HEK293 (cell line): ENCODE measurements around the gene TFDP1.

Experiments used
- CTCF ChIA-PET: fragments of 350-600 bp; formaldehyde crosslinking; extraction: SDS; loops from one replicate; lab custom pipeline; 2021; ENCODE audit warnings: antibody characterized with exemption; lab: Yijun Ruan, JAX
- POLR2A ChIA-PET: fragments of 300-600 bp; formaldehyde crosslinking; extraction: SDS; loops from one replicate; lab custom pipeline; 2020; ENCODE audit warnings: antibody characterized with exemption, inconsistent platforms; lab: Yijun Ruan, JAX
- H3K27ac ChIP-seq: fragments of 200-500 bp; sonication (Bioruptor generic); 2 replicates; pipeline ENCODE4 v1.5.1; 2014; ENCODE audit warnings: low read depth, low read length, control low read depth, inconsistent platforms; ENCODE audit errors: extremely low read depth
- H3K36me3 ChIP-seq, 2 experiments: fragments of 200-500 bp in 1 of 2; sonication (Bioruptor generic) in 1 of 2; 1 replicate in 1 of 2; 2 replicates in 1 of 2; pipeline ENCODE4 v1.5.1; 2014 to 2017; ENCODE audit warnings: inconsistent platforms in 2 of 2, low read length in 2 of 2; ENCODE audit not compliant: control insufficient read depth in 2 of 2, insufficient read depth in 1 of 2
- H3K4me1 ChIP-seq: fragments of 200-500 bp; sonication (Bioruptor generic); 2 replicates; pipeline ENCODE4 v1.5.1; 2014; ENCODE audit warnings: mild to moderate bottlenecking, low read length, inconsistent platforms; ENCODE audit not compliant: control insufficient read depth, insufficient read depth
- H3K4me3 ChIP-seq: 2 replicates; pipeline ENCODE4 v1.5.1; 2011; ENCODE audit warnings: low read depth, mild to moderate bottlenecking, control low read depth, low read length, moderate library complexity
- H3K9me3 ChIP-seq: fragments of 200-500 bp; sonication (Bioruptor generic); 2 replicates; pipeline ENCODE4 v1.5.1; 2014; ENCODE audit warnings: low read depth, low read length, inconsistent platforms; ENCODE audit not compliant: control insufficient read depth, insufficient read depth
- FEZF1 ChIP-seq: fragments of 450-650 bp; formaldehyde crosslinking; IDR thresholded peaks from 2 replicates; pipeline ENCODE4 v1.5.1; 2016; ENCODE audit warnings: missing biosample characterization, missing genetic modification characterization
- HOXA7 ChIP-seq: sonication (generic); formaldehyde crosslinking; IDR thresholded peaks from 2 replicates; pipeline ENCODE4 v1.8.1; 2022; ENCODE audit warnings: missing genetic modification reagents, borderline replicate concordance
- SETDB1 ChIP-seq: IDR thresholded peaks from one replicate; pipeline ENCODE4 v1.6.1; 2017; ENCODE audit warnings: mild to moderate bottlenecking, low read length, moderate library complexity, mixed read lengths; ENCODE audit not compliant: insufficient read length
- WT1 ChIP-seq: fragments of 450-650 bp; formaldehyde crosslinking; IDR thresholded peaks from 2 replicates; pipeline ENCODE4 v1.5.1; 2016; ENCODE audit warnings: missing biosample characterization, missing genetic modification characterization
- ZBTB20 ChIP-seq: fragments of 450-650 bp; formaldehyde crosslinking; IDR thresholded peaks from 2 replicates; pipeline ENCODE4 v1.5.1; 2016; ENCODE audit warnings: missing biosample characterization, missing genetic modification characterization
- ZNF148 ChIP-seq: fragments of 450-650 bp; formaldehyde crosslinking; IDR thresholded peaks from 2 replicates; pipeline ENCODE4 v1.5.0; 2017; ENCODE audit warnings: missing biosample characterization, missing genetic modification characterization, borderline replicate concordance
- ZNF175 ChIP-seq: fragments of 450-650 bp; formaldehyde crosslinking; IDR thresholded peaks from 2 replicates; pipeline ENCODE4 v1.5.1; 2016; ENCODE audit warnings: missing biosample characterization, missing genetic modification characterization
- ZNF202 ChIP-seq: fragments of 450-650 bp; formaldehyde crosslinking; IDR thresholded peaks from 2 replicates; pipeline ENCODE4 v1.5.1; 2016; ENCODE audit warnings: missing biosample characterization, missing genetic modification characterization, borderline replicate concordance
- ZNF211 ChIP-seq: fragments of 450-650 bp; formaldehyde crosslinking; IDR thresholded peaks from 2 replicates; pipeline ENCODE4 v1.5.1; 2016; ENCODE audit warnings: low read depth, missing biosample characterization, missing genetic modification characterization
- ZNF292 ChIP-seq: fragments of 450-650 bp; formaldehyde crosslinking; IDR thresholded peaks from 2 replicates; pipeline ENCODE4 v1.5.1; 2016; ENCODE audit warnings: low read depth, missing biosample characterization, missing genetic modification characterization, borderline replicate concordance
- ZNF394 ChIP-seq: fragments of 450-650 bp; formaldehyde crosslinking; IDR thresholded peaks from 2 replicates; pipeline ENCODE4 v1.5.1; 2016; ENCODE audit warnings: missing biosample characterization, missing genetic modification characterization, mild to moderate bottlenecking, moderate library complexity, borderline replicate concordance
- ZNF404 ChIP-seq: fragments of 450-650 bp; formaldehyde crosslinking; IDR thresholded peaks from 2 replicates; pipeline ENCODE4 v1.5.1; 2017; ENCODE audit warnings: missing biosample characterization, missing genetic modification characterization
- ZNF837 ChIP-seq: fragments of 450-650 bp; formaldehyde crosslinking; IDR thresholded peaks from 2 replicates; pipeline ENCODE4 v1.5.1; 2016; ENCODE audit warnings: missing biosample characterization, missing genetic modification characterization
- TF ChIP-seq, protein P1 (sequence below): fragments of 450-650 bp; formaldehyde crosslinking; IDR thresholded peaks from 2 replicates; pipeline ENCODE4 v1.5.1; 2016; ENCODE audit warnings: missing biosample characterization, missing genetic modification characterization, low read depth
- TF ChIP-seq, protein P2 (sequence below): fragments of 450-650 bp; formaldehyde crosslinking; IDR thresholded peaks from 2 replicates; pipeline ENCODE4 v1.5.1; 2016; ENCODE audit warnings: missing biosample characterization, missing genetic modification characterization, low read depth

Gene TFDP1

DNA sequence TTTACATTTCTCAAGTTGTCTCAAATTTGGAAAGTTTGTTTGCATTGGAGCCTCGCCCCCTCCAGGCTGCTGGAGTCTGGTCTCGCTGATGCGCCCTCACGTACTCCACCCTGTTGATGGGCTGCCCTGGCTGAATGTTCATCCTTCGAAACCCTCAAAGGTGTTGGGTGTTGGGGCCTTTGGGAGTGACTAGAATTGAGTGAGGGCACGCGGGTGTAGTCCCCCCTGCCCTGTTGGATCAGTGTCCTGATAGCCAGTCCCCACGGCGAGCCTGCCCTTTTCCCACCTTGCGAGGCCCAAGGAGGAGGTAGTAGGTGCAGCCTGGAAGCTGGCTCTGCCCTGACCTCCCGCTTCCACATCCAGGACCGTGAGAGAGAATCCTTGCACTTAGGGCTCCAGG lies 14.8 kb downstream of the TFDP1 start:
- H3K36me3 ChIP-seq, result peaks cover 0 to 76% of the 10 kb centered on the region in 2 experiments; a peak in 2 of 3 replicates
- POLR2A ChIA-PET, result no interaction called here
- H3K27ac ChIP-seq, result no peak overlapping the region
- no peaks in the 10 kb centered on the region for H3K9me3 ChIP-seq
- TF ChIP-seq ZNF837 (tag by site-specific recombination), result no peak
- no peak for TF ChIP-seq FEZF1 (tag by site-specific recombination)
- no peak for TF ChIP-seq ZNF404 (tag by site-specific recombination)
- TF ChIP-seq ZNF211 (tag by site-specific recombination), result no peak
- TF ChIP-seq, protein P1, sequence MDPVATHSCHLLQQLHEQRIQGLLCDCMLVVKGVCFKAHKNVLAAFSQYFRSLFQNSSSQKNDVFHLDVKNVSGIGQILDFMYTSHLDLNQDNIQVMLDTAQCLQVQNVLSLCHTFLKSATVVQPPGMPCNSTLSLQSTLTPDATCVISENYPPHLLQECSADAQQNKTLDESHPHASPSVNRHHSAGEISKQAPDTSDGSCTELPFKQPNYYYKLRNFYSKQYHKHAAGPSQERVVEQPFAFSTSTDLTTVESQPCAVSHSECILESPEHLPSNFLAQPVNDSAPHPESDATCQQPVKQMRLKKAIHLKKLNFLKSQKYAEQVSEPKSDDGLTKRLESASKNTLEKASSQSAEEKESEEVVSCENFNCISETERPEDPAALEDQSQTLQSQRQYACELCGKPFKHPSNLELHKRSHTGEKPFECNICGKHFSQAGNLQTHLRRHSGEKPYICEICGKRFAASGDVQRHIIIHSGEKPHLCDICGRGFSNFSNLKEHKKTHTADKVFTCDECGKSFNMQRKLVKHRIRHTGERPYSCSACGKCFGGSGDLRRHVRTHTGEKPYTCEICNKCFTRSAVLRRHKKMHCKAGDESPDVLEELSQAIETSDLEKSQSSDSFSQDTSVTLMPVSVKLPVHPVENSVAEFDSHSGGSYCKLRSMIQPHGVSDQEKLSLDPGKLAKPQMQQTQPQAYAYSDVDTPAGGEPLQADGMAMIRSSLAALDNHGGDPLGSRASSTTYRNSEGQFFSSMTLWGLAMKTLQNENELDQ (tag by site-specific recombination), result no peak
- TF ChIP-seq ZBTB20 (tag by site-specific recombination), result no peak
- no peak for TF ChIP-seq ZNF202
- no peak for TF ChIP-seq ZNF292 (tag by site-specific recombination)
- no peak for TF ChIP-seq ZNF148
- TF ChIP-seq, protein P2, sequence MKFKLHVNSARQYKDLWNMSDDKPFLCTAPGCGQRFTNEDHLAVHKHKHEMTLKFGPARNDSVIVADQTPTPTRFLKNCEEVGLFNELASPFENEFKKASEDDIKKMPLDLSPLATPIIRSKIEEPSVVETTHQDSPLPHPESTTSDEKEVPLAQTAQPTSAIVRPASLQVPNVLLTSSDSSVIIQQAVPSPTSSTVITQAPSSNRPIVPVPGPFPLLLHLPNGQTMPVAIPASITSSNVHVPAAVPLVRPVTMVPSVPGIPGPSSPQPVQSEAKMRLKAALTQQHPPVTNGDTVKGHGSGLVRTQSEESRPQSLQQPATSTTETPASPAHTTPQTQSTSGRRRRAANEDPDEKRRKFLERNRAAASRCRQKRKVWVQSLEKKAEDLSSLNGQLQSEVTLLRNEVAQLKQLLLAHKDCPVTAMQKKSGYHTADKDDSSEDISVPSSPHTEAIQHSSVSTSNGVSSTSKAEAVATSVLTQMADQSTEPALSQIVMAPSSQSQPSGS, result no peak
- TF ChIP-seq, all 188 proteins: peak for 0
- CTCF ChIA-PET, result no interaction called here
- Histone ChIP-seq H3K4me1 (no peaks in the 10 kb centered on the region; the same call in 1 of the 2 replicates), H3K4me3 (no peak overlapping the region)

GRCh38 chr13:113601166-113602070 lies 16.9 kb downstream of the TFDP1 start:
- H3K27ac ChIP-seq, result no peak overlapping the region
- H3K9me3 ChIP-seq, result no peaks in the 10 kb centered on the region
- H3K4me3 ChIP-seq, result no peak overlapping the region
- CTCF ChIA-PET, result no interaction called here
- no peaks in the 10 kb centered on the region; the same call in 1 of the 2 replicates for H3K4me1 ChIP-seq
- H3K36me3 ChIP-seq, result peaks cover 0 to 79% of the 10 kb centered on the region in 2 experiments; a peak in 2 of 3 replicates
- POLR2A ChIA-PET, result no interaction called here
- no peak for TF ChIP-seq SETDB1
- no peak for TF ChIP-seq HOXA7
- no peak for TF ChIP-seq ZNF175 (tag by site-specific recombination)
- peak; percentile 67; the same call in 1 of the 2 replicates for TF ChIP-seq ZNF394 (tag by site-specific recombination)
- TF ChIP-seq WT1, result peak; percentile 93
